ENCODE data around the gene SERGEF. TPM values are rescaled to one million over a fixed set of nuclear protein-coding genes. Genes with fewer than 3 reads are reported as not detected.

SERGEF gene
- total RNA-seq, 4 donors from 2014 or later = 42.1 to 61.6 (median 53.9) TPM

DNA sequence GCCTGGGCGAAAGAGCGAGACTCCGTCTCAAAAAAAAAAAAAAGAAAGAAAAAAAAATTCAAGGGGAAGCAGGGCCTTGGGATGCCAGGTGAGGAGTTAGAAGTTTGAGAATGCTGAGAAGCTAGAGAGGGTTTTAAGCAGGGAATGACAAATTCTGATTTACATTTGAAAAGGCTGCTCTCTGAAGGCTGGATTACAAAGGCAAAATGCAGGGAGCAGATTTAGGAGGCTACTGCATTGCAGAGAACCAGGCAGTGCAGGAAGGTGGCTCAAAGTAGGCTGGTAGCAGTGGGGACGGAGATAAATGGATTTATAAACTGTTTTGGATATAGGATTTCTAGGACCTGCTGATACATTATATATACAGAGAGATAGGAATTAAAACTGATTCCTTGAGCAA, 211.7 kb downstream of the SERGEF start:
- 96 to 100% methylated on average over 4 of the region's 4 CpGs for WGBS, 2 donors
- Histone ChIP-seq H3K27ac (no peak overlapping the region), H3K9me3 (no peaks in the 10 kb centered on the region), H3K4me3 (no peak overlapping the region), H3K4me1 (no peaks in the 10 kb centered on the region), H3K36me3 (peaks cover 0 to 15% (median 0%) of the 10 kb centered on the region in 3 donors), H3K27me3 (no peaks in the 10 kb centered on the region)
- TF ChIP-seq POLR2A (IDR thresholded peaks at IDR 0.05) = no peak
- TF ChIP-seq EP300 (IDR thresholded peaks at IDR 0.05) = no peak
- no peak for DNase-seq (ENCODE audit: low spot score in 2 of 2)

DNA sequence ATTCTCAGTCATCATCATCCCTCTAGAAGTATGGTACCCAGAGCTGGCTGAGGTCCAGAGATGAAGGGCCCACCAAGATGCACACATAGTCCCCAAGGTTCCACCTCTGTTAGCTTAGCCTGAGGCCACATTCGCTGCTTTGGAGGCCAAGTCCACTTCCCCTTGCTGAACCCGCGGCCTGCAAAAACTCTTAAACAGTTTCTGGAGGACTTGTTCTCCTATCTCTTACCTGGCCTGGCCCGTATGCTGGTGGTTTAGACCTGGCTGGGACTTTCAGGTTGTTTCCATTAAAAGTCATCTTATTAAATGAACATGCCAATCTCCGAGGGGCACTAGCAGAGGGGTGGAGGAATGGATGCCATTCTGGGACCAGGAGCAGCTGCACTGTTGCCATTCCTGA, 213.7 kb downstream of the SERGEF start:
- Histone ChIP-seq H3K4me1 (no peaks in the 10 kb centered on the region), H3K36me3 (peaks cover 0 to 15% (median 0%) of the 10 kb centered on the region in 3 donors), H3K27ac (no peak overlapping the region), H3K9me3 (no peaks in the 10 kb centered on the region), H3K4me3 (no peak overlapping the region), H3K27me3 (no peaks in the 10 kb centered on the region)
- TF ChIP-seq, protein P1, sequence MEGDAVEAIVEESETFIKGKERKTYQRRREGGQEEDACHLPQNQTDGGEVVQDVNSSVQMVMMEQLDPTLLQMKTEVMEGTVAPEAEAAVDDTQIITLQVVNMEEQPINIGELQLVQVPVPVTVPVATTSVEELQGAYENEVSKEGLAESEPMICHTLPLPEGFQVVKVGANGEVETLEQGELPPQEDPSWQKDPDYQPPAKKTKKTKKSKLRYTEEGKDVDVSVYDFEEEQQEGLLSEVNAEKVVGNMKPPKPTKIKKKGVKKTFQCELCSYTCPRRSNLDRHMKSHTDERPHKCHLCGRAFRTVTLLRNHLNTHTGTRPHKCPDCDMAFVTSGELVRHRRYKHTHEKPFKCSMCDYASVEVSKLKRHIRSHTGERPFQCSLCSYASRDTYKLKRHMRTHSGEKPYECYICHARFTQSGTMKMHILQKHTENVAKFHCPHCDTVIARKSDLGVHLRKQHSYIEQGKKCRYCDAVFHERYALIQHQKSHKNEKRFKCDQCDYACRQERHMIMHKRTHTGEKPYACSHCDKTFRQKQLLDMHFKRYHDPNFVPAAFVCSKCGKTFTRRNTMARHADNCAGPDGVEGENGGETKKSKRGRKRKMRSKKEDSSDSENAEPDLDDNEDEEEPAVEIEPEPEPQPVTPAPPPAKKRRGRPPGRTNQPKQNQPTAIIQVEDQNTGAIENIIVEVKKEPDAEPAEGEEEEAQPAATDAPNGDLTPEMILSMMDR (IDR thresholded peaks at IDR 0.05) = no peak
- no peak for TF ChIP-seq POLR2A (IDR thresholded peaks at IDR 0.05)
- no peak for TF ChIP-seq EP300 (IDR thresholded peaks at IDR 0.05)
- WGBS, 2 donors = 93 to 98% methylated on average over 5 of the region's 5 CpGs
- no peak for DNase-seq (ENCODE audit: low spot score in 2 of 2)

DNA sequence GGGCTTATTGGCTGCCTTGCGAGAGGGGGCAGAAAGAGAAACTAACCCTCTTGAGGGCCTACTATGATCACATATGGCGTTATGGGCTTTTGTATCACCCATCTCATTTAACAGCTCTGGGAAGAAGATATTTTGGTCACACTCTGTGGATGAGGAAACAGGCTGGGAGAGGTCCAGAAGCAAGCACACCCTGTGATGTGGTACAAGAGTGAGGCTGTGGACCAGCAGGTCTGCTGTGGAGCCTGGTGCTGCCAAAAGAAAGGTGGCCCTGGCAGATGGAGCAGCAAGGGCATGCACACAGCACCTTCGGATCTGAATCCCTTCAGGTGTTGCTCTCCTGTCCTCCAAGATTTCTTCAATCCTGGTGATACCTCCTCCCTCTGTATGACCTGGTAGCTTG, 214.1 kb downstream of the SERGEF start:
- no peak for DNase-seq (ENCODE audit: low spot score in 2 of 2)
- Histone ChIP-seq H3K36me3 (peaks cover 0 to 15% (median 0%) of the 10 kb centered on the region in 3 donors), H3K27me3 (no peaks in the 10 kb centered on the region), H3K9me3 (no peaks in the 10 kb centered on the region), H3K27ac (no peak overlapping the region), H3K4me1 (no peaks in the 10 kb centered on the region), H3K4me3 (no peak overlapping the region)
- TF ChIP-seq, protein P1 (IDR thresholded peaks at IDR 0.05) = no peak
- TF ChIP-seq EP300 (IDR thresholded peaks at IDR 0.05) = no peak
- TF ChIP-seq POLR2A (IDR thresholded peaks at IDR 0.05) = no peak
- 87 to 90% methylated on average over 3 of the region's 3 CpGs for WGBS, 2 donors

DNA sequence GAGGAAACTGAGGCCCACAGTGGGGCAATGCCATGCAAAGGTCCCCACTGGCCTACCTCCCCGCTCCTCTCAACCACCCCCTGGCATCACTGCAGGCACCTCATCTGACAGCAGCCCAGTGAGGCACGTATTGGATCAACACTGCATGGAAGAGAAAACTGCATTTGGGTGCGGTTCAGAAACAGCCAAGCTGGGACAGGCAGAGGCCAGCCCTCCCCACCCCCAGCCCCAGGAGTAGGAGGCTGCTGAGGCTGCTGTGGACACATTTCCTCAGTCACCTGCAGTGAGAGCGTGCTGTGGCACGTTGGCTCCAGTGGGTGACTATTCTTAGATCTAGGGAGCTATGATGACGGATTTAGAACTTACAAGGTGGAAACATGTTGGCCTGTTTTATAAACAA, 214.6 kb downstream of the SERGEF start:
- no peak for DNase-seq (ENCODE audit: low spot score in 2 of 2)

DNA sequence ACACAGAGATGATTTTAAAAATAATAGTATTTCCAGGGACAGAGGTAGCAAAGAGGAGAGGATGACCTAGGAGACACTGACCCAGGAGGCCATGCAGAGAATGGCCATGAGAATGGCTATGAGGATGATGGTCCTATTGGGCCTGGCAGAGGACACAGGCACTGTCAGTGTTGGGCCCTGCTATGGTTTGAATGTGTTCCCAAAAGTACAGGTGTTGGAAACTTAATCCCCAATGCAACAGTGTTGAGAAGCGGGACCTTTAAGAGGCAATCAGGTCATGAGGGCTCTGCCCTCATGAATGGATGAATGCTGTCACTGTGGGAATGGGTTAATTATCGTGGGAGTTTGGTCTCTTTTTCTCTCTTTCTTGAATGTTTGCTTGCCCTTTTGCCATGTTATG, 216.7 kb downstream of the SERGEF start:
- no peaks in the 10 kb centered on the region for H3K9me3 ChIP-seq
- H3K36me3 ChIP-seq = peaks cover 0 to 15% (median 0%) of the 10 kb centered on the region in 3 donors
- TF ChIP-seq POLR2A (IDR thresholded peaks at IDR 0.05) (no peak), EP300 (IDR thresholded peaks at IDR 0.05) (no peak)
- TF ChIP-seq, protein P1 (IDR thresholded peaks at IDR 0.05) = no peak
- WGBS, 2 donors = 67 to 85% methylated on average over 2 of the region's 2 CpGs
- no peaks in the 10 kb centered on the region for H3K27me3 ChIP-seq
- DNase-seq (ENCODE audit: low spot score in 2 of 2) = no peak
- H3K4me1 ChIP-seq = no peaks in the 10 kb centered on the region
- no peak overlapping the region for H3K4me3 ChIP-seq
- no peak overlapping the region for H3K27ac ChIP-seq

More for the DNA sequence above, 214.6 kb downstream of the SERGEF start:
- no peak overlapping the region for H3K4me3 ChIP-seq
- no peak overlapping the region for H3K27ac ChIP-seq
- peaks cover 0 to 15% (median 0%) of the 10 kb centered on the region in 3 donors for H3K36me3 ChIP-seq
- TF ChIP-seq EP300 (IDR thresholded peaks at IDR 0.05) (no peak), POLR2A (IDR thresholded peaks at IDR 0.05) (no peak)
- TF ChIP-seq, protein P1 (IDR thresholded peaks at IDR 0.05) = no peak
- no peaks in the 10 kb centered on the region for H3K9me3 ChIP-seq
- no peaks in the 10 kb centered on the region for H3K4me1 ChIP-seq
- no peaks in the 10 kb centered on the region for H3K27me3 ChIP-seq
- 81 to 83% methylated on average over 6 of the region's 6 CpGs for WGBS, 2 donors

DNA sequence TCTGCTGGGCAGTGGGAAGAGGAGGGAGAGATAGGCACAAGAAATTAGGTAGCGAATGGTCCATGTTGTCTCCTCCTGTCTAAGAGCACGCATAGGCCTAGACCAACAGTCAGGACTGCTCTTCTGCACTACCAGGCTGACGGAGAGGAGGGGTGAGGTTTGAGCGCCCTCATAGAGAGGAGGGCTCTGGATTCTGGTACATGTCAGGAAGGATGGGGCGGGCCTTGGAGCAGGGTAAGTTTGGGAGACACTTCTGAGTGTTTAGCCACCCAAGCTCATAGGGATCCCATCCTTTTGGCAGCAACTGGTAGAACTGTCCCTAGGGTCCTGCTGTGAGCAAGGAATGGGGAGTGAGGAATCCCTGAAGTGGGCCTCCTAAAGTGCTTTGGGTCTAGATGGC, 217.9 kb downstream of the SERGEF start:
- Histone ChIP-seq H3K4me3 (no peak overlapping the region), H3K4me1 (no peaks in the 10 kb centered on the region), H3K27me3 (no peaks in the 10 kb centered on the region), H3K9me3 (no peaks in the 10 kb centered on the region), H3K27ac (no peak overlapping the region), H3K36me3 (peaks cover 0 to 12% (median 0%) of the 10 kb centered on the region in 3 donors)
- WGBS, 2 donors = 89% methylated on average over 5 of the region's 5 CpGs
- no peak for DNase-seq (ENCODE audit: low spot score in 2 of 2)
- TF ChIP-seq EP300 (IDR thresholded peaks at IDR 0.05) = no peak
- TF ChIP-seq, protein P1 (IDR thresholded peaks at IDR 0.05) = no peak
- no peak for TF ChIP-seq POLR2A (IDR thresholded peaks at IDR 0.05)

Measured in tibial nerve (tissue), 4 donors.